ENCODE data around the gene ELFN2. TPM values are rescaled to one million over a fixed set of nuclear protein-coding genes. Genes with fewer than 3 reads are reported as not detected.
"Not testable (repeated sequence)": the region's sequence is repeated elsewhere in the genome, so short reads cannot be mapped to it uniquely, and the experiment has no call there.

ELFN2 gene
- total and polyA plus RNA-seq, 2 donors (not counting 3 experiments of a cell fraction or from before 2014, with no cell fraction given) = 0.41 to 1.3 TPM

DNA sequence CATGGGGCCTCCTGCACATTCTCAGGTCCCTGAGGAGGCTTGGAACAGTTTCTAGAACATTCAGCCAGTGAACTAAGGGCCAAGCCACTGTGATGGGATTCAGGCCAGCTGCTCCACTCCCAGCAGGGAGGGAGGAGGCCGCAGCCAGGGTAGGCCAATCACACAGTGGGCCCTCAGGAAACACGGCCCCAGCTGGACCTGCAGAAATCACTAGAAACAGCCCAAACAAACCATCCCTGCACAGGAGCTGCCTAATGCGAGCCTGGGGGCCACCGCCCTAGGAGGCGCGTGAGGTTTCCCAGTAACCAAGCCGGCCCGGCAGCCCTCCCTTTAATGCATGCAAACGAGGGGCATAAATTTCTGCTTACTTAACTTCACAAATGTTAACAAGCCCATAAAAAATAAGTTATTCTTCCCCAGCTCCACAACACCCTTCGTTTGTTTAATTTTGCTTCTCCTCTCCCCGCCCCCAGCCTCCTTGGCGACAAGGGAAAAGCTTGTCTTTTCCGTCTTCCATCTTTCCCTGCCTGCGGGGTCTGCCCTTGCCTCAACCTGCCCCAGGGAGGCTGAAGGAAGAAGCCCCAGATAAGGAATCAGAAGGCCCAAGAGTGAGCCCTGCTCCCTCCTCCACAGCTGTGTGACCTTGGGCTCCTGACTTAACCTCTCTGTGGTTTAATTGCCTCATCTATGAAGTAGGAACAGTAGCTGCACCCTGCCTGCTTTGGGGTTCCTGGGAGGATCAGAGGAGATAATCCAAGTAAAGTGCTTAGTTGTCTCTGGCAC lies 25.7 kb downstream of the ELFN2 start:
- BruUV-seq (replicated peaks) = no TSS peak
- CTCF ChIA-PET = interaction anchor here (1.1 kb wide), 1 partner anchor 70 kb away, joined by 4 read pairs; no protein-coding TSS in a partner anchor

DNA sequence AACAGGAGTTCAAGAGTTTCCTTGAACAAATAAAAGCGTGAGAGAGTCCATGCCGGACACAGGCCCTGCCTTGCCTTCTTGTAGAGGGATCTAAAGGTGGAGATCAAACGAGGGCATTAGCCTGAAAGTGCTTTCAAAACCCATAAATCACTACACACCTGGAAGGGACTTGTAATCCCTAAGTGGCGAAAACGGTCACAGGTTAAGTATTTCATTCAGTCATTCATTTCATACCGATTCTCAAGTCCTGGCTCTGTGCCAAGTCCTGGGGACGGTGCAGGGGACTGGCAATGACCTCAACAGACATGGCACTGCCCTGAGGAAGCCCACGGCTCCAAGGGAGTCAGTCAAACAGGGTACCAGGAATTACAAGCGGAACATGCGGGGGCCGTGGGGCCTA lies 26.6 kb downstream of the ELFN2 start:
- Histone ChIP-seq H3K9me1 (replicated peaks; ENCODE audit: control insufficient read depth, extremely low read depth, insufficient read depth, low read length) (no peaks in the 10 kb centered on the region), H3K4me3 (replicated peaks in 1 of 3; ENCODE audit: insufficient read depth in 1 of 3, low read depth in 1 of 3, low read length in 3 of 3) (no peak overlapping the region), H3K27me3 (ENCODE audit: control insufficient read depth in 2 of 2, insufficient read depth in 2 of 2, low read length in 2 of 2) (no peaks in the 10 kb centered on the region), H2AFZ (ENCODE audit: low read depth, low read length) (no peak overlapping the region), H3K9ac (replicated peaks; ENCODE audit: extremely low read depth, insufficient read depth, low read length) (no peak overlapping the region), H3K79me2 (ENCODE audit: control insufficient read depth, insufficient read depth, low read length) (no peaks in the 10 kb centered on the region), H3K36me3 (ENCODE audit: control insufficient read depth in 2 of 2, extremely low read depth in 1 of 2, insufficient read depth in 2 of 2, low read length in 2 of 2) (no peaks in the 10 kb centered on the region), H4K20me1 (replicated peaks; ENCODE audit: control insufficient read depth, extremely low read depth, insufficient read depth, low read length) (no peaks in the 10 kb centered on the region), H3K9me3 (replicated peaks; ENCODE audit: control insufficient read depth, insufficient read depth, low read length) (no peaks in the 10 kb centered on the region), H3K4me1 (ENCODE audit: control insufficient read depth, extremely low read depth, insufficient read depth, low read length) (no peaks in the 10 kb centered on the region), H3K27ac (ENCODE audit: insufficient read depth, low read depth, low read length) (no peak overlapping the region), H3K4me2 (ENCODE audit: insufficient read depth, low read length) (no peak overlapping the region)
- ChIA-PET CTCF (no interaction called here), POLR2A (no interaction called here)
- intact Hi-C loops (cut with micrococcal nuclease) = no loop called here
- TF ChIP-seq GATA2 (IDR thresholded peaks at IDR 0.05; ENCODE audit: insufficient read depth, insufficient read length, low read depth, low read length) = no peak
- no TSS peak for BruUV-seq (replicated peaks)
- dilution Hi-C loops (cut with MboI; ENCODE audit: extremely low pct_ligation_motif_present, low sequenced_read_pairs) = no loop called here
- FAIRE-seq (no peak), DNase-seq (ENCODE audit: low read depth, low spot score) (no peak)

More for the DNA sequence above, 25.7 kb downstream of the ELFN2 start:
- no peak overlapping the region for H3K27ac ChIP-seq (ENCODE audit: insufficient read depth, low read depth, low read length)
- DNase-seq (ENCODE audit: low read depth, low spot score) (no peak), FAIRE-seq (no peak)
- H3K4me1 ChIP-seq (ENCODE audit: control insufficient read depth, extremely low read depth, insufficient read depth, low read length) = no peaks in the 10 kb centered on the region
- H3K9me1 ChIP-seq (replicated peaks; ENCODE audit: control insufficient read depth, extremely low read depth, insufficient read depth, low read length) = no peaks in the 10 kb centered on the region
- no peaks in the 10 kb centered on the region for H3K27me3 ChIP-seq (ENCODE audit: control insufficient read depth in 2 of 2, insufficient read depth in 2 of 2, low read length in 2 of 2)
- dilution Hi-C loops (cut with MboI; ENCODE audit: extremely low pct_ligation_motif_present, low sequenced_read_pairs) = no loop called here
- POLR2A ChIA-PET = no interaction called here
- H2AFZ ChIP-seq (ENCODE audit: low read depth, low read length) = no peak overlapping the region
- H3K79me2 ChIP-seq (ENCODE audit: control insufficient read depth, insufficient read depth, low read length) = no peaks in the 10 kb centered on the region
- H4K20me1 ChIP-seq (replicated peaks; ENCODE audit: control insufficient read depth, extremely low read depth, insufficient read depth, low read length) = no peaks in the 10 kb centered on the region
- no peaks in the 10 kb centered on the region for H3K36me3 ChIP-seq (ENCODE audit: control insufficient read depth in 2 of 2, extremely low read depth in 1 of 2, insufficient read depth in 2 of 2, low read length in 2 of 2)
- no peak overlapping the region for H3K4me2 ChIP-seq (ENCODE audit: insufficient read depth, low read length)
- H3K9me3 ChIP-seq (replicated peaks; ENCODE audit: control insufficient read depth, insufficient read depth, low read length) = no peaks in the 10 kb centered on the region
- intact Hi-C loops (cut with micrococcal nuclease) = no loop called here
- TF ChIP-seq JUN (IDR thresholded peaks at IDR 0.05; ENCODE audit: borderline replicate concordance, insufficient read depth, insufficient read length, low read depth) (no peak), EZH2 (IDR thresholded peaks at IDR 0.05; ENCODE audit: borderline replicate concordance, low read depth, low read length, severe bottlenecking) (no peak), MYC (IDR thresholded peaks at IDR 0.05; ENCODE audit: low read depth, low read length) (no peak), POLR2A (IDR thresholded peaks at IDR 0.05; ENCODE audit: low read depth, low read length) (no peak)
- TF ChIP-seq, protein P1, sequence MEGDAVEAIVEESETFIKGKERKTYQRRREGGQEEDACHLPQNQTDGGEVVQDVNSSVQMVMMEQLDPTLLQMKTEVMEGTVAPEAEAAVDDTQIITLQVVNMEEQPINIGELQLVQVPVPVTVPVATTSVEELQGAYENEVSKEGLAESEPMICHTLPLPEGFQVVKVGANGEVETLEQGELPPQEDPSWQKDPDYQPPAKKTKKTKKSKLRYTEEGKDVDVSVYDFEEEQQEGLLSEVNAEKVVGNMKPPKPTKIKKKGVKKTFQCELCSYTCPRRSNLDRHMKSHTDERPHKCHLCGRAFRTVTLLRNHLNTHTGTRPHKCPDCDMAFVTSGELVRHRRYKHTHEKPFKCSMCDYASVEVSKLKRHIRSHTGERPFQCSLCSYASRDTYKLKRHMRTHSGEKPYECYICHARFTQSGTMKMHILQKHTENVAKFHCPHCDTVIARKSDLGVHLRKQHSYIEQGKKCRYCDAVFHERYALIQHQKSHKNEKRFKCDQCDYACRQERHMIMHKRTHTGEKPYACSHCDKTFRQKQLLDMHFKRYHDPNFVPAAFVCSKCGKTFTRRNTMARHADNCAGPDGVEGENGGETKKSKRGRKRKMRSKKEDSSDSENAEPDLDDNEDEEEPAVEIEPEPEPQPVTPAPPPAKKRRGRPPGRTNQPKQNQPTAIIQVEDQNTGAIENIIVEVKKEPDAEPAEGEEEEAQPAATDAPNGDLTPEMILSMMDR (IDR thresholded peaks at IDR 0.05; ENCODE audit: extremely low read depth in 1 of 2, insufficient read depth in 1 of 2, low read depth in 1 of 2, low read length in 2 of 2) = no peak
- H3K9ac ChIP-seq (replicated peaks; ENCODE audit: extremely low read depth, insufficient read depth, low read length) = no peak overlapping the region
- H3K4me3 ChIP-seq (replicated peaks in 1 of 3; ENCODE audit: insufficient read depth in 1 of 3, low read depth in 1 of 3, low read length in 3 of 3) = no peak overlapping the region

DNA sequence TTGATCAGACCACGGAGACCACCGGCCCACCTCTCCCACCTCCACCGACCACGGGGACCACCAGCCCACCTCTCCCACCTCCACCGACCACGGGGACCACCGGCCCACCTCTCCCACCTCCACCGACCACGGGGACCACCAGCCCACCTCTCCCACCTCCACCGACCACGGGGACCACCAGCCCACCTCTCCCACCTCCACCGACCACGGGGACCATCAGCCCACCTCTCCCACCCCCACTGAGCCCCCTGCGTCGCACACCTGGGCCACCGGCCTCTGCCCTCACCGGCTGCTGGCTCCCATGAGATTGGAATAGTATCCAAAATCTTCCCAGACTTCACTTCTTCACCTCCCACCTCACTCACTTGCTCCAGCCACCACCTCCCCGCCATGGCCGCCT lies 27.8 kb downstream of the ELFN2 start:
- H3K9me1 ChIP-seq (replicated peaks; ENCODE audit: control insufficient read depth, extremely low read depth, insufficient read depth, low read length); BruUV-seq (replicated peaks); POLR2A ChIA-PET; H3K9ac ChIP-seq (replicated peaks; ENCODE audit: extremely low read depth, insufficient read depth, low read length); H3K9me3 ChIP-seq (replicated peaks; ENCODE audit: control insufficient read depth, insufficient read depth, low read length); H3K4me1 ChIP-seq (ENCODE audit: control insufficient read depth, extremely low read depth, insufficient read depth, low read length); DNase-seq (ENCODE audit: low read depth, low spot score); H3K4me2 ChIP-seq (ENCODE audit: insufficient read depth, low read length); H3K27me3 ChIP-seq (ENCODE audit: control insufficient read depth in 2 of 2, insufficient read depth in 2 of 2, low read length in 2 of 2); CTCF ChIA-PET; H3K36me3 ChIP-seq (ENCODE audit: control insufficient read depth in 2 of 2, extremely low read depth in 1 of 2, insufficient read depth in 2 of 2, low read length in 2 of 2); FAIRE-seq; H3K27ac ChIP-seq (ENCODE audit: insufficient read depth, low read depth, low read length); H3K79me2 ChIP-seq (ENCODE audit: control insufficient read depth, insufficient read depth, low read length); H2AFZ ChIP-seq (ENCODE audit: low read depth, low read length); intact Hi-C loops (cut with micrococcal nuclease); H4K20me1 ChIP-seq (replicated peaks; ENCODE audit: control insufficient read depth, extremely low read depth, insufficient read depth, low read length); H3K4me3 ChIP-seq (replicated peaks in 1 of 3; ENCODE audit: insufficient read depth in 1 of 3, low read depth in 1 of 3, low read length in 3 of 3); dilution Hi-C loops (cut with MboI; ENCODE audit: extremely low pct_ligation_motif_present, low sequenced_read_pairs): not testable (repeated sequence)

Measured in endothelial cell of umbilical vein (primary cell).